Muscle layer of duodenum (tissue), 2 donors: ENCODE results near the gene AP4B1.

Experiments
- H3K27ac ChIP-seq: one replicate; pipeline ENCODE4 v1.7.0; 2013; ENCODE audit warnings: mild to moderate bottlenecking, low read length
- H3K27me3 ChIP-seq: one replicate; pipeline ENCODE4 v1.7.0; 2013; ENCODE audit warnings: low read depth, mild to moderate bottlenecking, control low read depth, low read length
- H3K36me3 ChIP-seq, 2 donors: one replicate each; pipeline ENCODE4 v1.7.0; 2013; ENCODE audit warnings: low read length in 2 of 2, control low read depth in 1 of 2, mild to moderate bottlenecking in 1 of 2; ENCODE audit not compliant: insufficient read depth in 2 of 2, control insufficient read depth in 1 of 2
- H3K4me1 ChIP-seq, 2 donors: one replicate each; pipeline ENCODE4 v1.7.0; 2013; ENCODE audit warnings: low read length in 2 of 2, mild to moderate bottlenecking in 2 of 2, control low read depth in 1 of 2, moderate library complexity in 1 of 2; ENCODE audit not compliant: insufficient read depth in 2 of 2, control insufficient read depth in 1 of 2
- H3K4me3 ChIP-seq, 2 donors: one replicate each; pipeline ENCODE4 v1.7.0; 2013; ENCODE audit warnings: low read length in 2 of 2, low read depth in 1 of 2, mild to moderate bottlenecking in 1 of 2
- H3K9me3 ChIP-seq, 2 donors: one replicate each; pipeline ENCODE4 v1.7.0; 2013; ENCODE audit warnings: low read length in 2 of 2, control low read depth in 1 of 2, mild to moderate bottlenecking in 1 of 2; ENCODE audit not compliant: control insufficient read depth in 1 of 2
- donor health status: healthy.

The AP4B1 gene

DNA sequence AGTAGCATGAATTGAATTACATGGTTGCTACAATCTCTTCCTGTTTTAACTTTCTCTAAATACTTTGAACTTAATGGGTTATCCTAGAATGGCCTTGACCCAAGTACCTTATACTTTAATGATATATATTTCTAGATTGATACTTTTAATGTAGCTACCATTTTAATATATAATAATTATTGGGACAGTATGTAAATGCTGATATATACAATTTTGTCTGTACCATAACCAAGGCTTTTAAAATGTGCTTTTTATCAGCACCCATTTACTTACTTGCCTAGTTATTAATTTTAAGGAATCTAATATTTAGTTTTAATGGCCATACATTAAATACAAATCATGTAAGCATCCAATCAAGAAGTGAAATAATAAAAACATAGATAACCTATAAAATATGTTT is 37.9 kb upstream of the AP4B1 start:
- H3K9me3 ChIP-seq = no peaks in the 10 kb centered on the region
- no peak overlapping the region for H3K27ac ChIP-seq
- no peak overlapping the region for H3K4me3 ChIP-seq
- H3K4me1 ChIP-seq = peaks cover 15 to 22% of the 10 kb centered on the region in 2 donors
- H3K27me3 ChIP-seq = no peaks in the 10 kb centered on the region
- peaks cover 5 to 6% of the 10 kb centered on the region in 2 donors for H3K36me3 ChIP-seq

DNA sequence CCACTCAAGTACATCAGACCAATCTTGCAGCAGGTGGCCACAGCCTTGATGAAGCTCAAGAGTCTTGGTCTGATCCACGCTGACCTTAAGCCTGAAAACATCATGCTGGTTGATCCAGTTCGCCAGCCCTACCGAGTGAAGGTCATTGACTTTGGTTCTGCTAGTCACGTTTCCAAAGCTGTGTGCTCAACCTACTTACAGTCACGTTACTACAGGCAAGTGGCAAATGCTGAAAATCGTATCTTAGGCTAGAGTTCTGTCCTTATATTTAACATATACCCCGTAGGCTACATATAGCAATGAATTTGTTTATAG is 36.6 kb upstream of the AP4B1 start:
- Histone ChIP-seq H3K27ac (no peak overlapping the region), H3K9me3 (no peaks in the 10 kb centered on the region), H3K4me1 (peaks cover 2 to 19% of the 10 kb centered on the region in 2 donors), H3K27me3 (no peaks in the 10 kb centered on the region), H3K4me3 (no peak overlapping the region), H3K36me3 (peaks cover 5 to 6% of the 10 kb centered on the region in 2 donors)

DNA sequence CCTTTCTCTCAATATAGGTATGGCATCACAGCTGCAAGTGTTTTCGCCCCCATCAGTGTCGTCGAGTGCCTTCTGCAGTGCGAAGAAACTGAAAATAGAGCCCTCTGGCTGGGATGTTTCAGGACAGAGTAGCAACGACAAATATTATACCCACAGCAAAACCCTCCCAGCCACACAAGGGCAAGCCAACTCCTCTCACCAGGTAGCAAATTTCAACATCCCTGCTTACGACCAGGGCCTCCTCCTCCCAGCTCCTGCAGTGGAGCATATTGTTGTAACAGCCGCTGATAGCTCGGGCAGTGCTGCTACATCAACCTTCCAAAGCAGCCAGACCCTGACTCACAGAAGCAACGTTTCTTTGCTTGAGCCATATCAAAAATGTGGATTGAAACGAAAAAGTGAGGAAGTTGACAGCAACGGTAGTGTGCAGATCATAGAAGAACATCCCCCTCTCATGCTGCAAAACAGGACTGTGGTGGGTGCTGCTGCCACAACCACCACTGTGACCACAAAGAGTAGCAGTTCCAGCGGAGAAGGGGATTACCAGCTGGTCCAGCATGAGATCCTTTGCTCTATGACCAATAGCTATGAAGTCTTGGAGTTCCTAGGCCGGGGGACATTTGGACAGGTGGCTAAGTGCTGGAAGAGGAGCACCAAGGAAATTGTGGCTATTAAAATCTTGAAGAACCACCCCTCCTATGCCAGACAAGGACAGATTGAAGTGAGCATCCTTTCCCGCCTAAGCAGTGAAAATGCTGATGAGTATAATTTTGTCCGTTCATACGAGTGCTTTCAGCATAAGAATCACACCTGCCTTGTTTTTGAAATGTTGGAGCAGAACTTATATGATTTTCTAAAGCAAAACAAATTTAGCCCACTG is 36.0 kb upstream of the AP4B1 start:
- H3K27ac ChIP-seq = no peak overlapping the region

DNA sequence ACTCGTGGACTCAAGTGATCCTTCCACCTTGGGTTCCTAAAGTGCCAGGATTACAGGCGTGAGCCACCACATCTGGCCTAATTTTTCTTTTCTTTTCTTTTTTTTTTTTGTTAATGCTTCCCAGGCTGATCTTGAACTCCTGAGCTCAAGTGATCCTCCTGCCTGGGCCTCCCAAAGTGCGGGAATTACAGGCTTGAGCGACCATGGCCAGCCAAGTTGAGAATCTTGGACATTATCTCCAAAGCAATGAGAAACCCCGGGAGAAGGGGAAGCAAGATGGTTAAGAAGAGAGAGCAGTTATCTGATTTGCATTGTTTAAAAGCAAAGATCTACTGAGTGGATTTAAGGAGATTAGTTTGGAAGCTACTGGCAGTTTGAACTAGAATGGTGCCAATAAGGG is 33.6 kb upstream of the AP4B1 start:
- Histone ChIP-seq H3K4me1 (peaks cover 0 to 23% of the 10 kb centered on the region in 2 donors), H3K9me3 (no peaks in the 10 kb centered on the region), H3K27ac (no peak overlapping the region), H3K4me3 (no peak overlapping the region), H3K27me3 (no peaks in the 10 kb centered on the region), H3K36me3 (peaks cover 2 to 6% of the 10 kb centered on the region in 2 donors)

More for the DNA sequence above, 36.0 kb upstream of the AP4B1 start:
- H3K4me3 ChIP-seq = no peak overlapping the region
- H3K36me3 ChIP-seq = peaks cover 5 to 6% of the 10 kb centered on the region in 2 donors
- peaks cover 0 to 19% of the 10 kb centered on the region in 2 donors for H3K4me1 ChIP-seq
- no peaks in the 10 kb centered on the region for H3K27me3 ChIP-seq
- H3K9me3 ChIP-seq = no peaks in the 10 kb centered on the region

DNA sequence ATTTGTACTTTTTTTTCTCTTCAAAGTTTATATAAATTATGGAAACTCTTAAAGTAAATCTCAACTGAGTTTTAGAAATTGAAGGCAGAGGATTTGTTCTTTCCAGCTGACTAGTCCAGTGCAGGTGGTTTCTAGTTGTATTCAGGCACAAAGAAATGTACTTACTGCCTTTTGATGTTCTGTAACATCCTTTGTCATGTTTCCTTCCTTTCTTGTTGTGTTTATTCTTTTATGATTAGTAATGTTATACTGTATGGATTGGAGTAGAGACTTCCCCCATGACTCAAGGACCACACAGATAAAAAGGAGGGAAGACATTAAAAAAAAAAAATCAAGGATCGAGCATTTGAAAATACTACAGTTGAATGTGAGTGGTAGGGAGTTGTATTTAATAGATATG is 32.5 kb upstream of the AP4B1 start:
- Histone ChIP-seq H3K4me1 (peaks cover 3 to 32% of the 10 kb centered on the region in 2 donors), H3K4me3 (no peak overlapping the region), H3K27ac (no peak overlapping the region), H3K36me3 (peaks cover 0 to 6% of the 10 kb centered on the region in 2 donors), H3K27me3 (no peaks in the 10 kb centered on the region), H3K9me3 (no peaks in the 10 kb centered on the region)

DNA sequence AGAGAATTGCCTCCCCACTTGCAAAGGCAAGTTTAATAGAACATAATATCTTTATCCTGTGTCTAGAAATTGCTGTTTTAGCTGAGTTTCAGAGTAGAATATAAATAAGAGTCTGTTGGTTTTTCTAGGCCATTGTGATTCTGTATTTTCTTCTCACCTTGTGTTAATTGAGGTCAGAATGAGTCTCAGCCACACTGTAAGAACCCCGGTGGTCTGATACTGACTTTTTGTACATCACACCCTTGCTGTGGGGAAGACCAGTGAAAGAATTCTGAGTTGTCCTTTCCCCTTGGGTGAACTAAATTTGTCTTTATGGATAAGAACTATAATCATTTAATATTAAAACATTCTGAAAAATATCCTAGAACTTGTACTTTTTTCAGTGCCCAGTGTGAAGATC is 31.4 kb upstream of the AP4B1 start:
- no peaks in the 10 kb centered on the region for H3K27me3 ChIP-seq
- H3K9me3 ChIP-seq = no peaks in the 10 kb centered on the region
- peaks cover 0 to 1% of the 10 kb centered on the region in 2 donors for H3K36me3 ChIP-seq
- peaks cover 14 to 44% of the 10 kb centered on the region in 2 donors for H3K4me1 ChIP-seq
- no peak overlapping the region for H3K4me3 ChIP-seq
- no peak overlapping the region for H3K27ac ChIP-seq

DNA sequence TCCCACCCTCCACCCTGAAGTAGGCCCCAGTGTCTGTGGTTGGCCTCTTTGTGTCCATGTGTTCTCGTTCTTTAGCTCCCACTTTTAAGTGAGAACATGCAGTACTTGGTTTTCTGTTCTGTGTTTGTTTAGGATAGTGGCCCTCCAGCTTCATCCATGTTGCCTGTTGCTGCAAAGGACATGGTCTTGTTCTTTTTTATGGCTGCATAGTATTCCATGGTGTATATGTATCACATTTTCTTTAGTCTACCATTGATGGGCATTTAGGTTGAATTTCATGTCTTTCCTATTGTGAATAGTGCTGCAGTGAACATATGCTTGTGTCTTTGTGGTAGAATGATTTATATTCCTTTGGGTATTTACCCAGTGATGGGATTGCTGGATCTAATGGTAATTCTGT is 30.6 kb upstream of the AP4B1 start:
- no peaks in the 10 kb centered on the region for H3K9me3 ChIP-seq
- H3K27ac ChIP-seq = no peak overlapping the region
- peaks cover 18 to 48% of the 10 kb centered on the region in 2 donors for H3K4me1 ChIP-seq
- H3K27me3 ChIP-seq = no peaks in the 10 kb centered on the region
- peaks cover 0 to 7% of the 10 kb centered on the region in 2 donors for H3K36me3 ChIP-seq
- H3K4me3 ChIP-seq = no peak overlapping the region

DNA sequence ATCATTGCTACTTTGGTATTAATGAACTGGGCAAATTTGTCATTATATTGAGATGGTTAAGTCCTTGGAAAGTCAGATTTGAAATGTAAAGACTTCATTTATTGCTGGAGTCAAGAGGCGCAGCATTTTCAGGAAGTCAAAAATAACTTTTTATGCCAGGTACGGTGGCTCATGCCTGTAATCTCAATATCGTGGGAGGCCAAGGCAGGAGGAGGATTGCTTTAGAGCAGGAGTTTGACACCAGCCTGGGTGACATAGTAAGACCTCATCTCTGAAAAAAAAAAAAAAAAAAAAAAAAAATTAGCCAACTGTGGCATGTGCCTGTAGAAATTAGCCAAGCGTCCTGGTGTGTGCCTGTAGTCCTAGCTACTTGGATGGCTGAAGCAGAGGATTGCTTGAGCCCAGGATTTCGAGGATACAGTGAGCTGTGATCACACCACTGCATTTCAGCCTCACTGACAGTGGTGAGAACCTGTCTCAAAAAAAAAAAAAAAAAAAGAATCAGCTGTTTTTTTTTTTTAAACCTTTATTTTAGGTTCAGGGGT is 30.0 kb upstream of the AP4B1 start:
- no peak overlapping the region for H3K27ac ChIP-seq
- no peak overlapping the region for H3K4me3 ChIP-seq
- H3K4me1 ChIP-seq = peaks cover 18 to 48% of the 10 kb centered on the region in 2 donors
- no peaks in the 10 kb centered on the region for H3K9me3 ChIP-seq
- H3K27me3 ChIP-seq = no peaks in the 10 kb centered on the region
- H3K36me3 ChIP-seq = peaks cover 0 to 12% of the 10 kb centered on the region in 2 donors

DNA sequence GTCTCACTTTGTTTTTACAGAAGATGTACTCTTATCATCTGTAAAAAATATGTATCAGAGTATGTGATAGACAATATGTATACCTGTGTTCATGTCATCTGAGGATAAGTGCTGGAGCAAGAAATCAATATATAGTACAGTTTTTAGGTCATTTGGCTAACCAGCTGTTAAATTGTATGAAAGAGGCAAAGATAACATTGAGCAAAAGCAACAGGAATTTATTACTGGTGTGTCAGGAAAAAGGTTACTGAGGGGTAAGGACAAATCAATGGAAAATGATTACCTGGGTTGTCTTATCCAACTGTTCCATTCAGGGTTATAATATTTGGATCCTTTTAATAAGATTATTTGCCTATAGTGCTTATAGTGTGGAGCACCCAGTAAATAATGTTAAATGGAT is 29.4 kb upstream of the AP4B1 start:
- no peaks in the 10 kb centered on the region for H3K9me3 ChIP-seq
- no peaks in the 10 kb centered on the region for H3K27me3 ChIP-seq
- H3K4me3 ChIP-seq = no peak overlapping the region
- peaks cover 0 to 15% of the 10 kb centered on the region in 2 donors for H3K36me3 ChIP-seq
- H3K27ac ChIP-seq = no peak overlapping the region
- H3K4me1 ChIP-seq = peaks cover 18 to 45% of the 10 kb centered on the region in 2 donors

DNA sequence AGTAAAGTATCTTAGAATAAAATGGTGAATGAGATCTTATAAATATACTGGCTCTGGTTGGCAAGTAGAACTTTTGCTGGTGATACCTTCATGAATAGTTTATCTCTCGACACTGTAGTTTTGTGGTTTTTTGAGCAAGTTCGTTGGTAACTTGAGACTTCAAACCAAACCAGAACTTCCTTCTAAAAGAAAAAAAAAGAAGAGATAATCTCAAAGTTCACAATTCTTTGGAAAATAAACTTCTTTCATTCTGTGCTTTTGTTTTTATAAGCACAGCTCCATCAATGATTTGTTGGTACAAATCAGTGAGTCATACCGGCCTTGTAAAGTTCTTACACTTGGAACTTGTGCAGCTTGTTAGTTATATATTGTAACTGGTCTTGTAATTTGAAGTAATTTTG is 26.9 kb upstream of the AP4B1 start:
- Histone ChIP-seq H3K4me1 (peaks cover 18 to 33% of the 10 kb centered on the region in 2 donors), H3K4me3 (peak overlapping the region; percentile 84 to 92), H3K9me3 (no peaks in the 10 kb centered on the region), H3K36me3 (peaks cover 0 to 21% of the 10 kb centered on the region in 2 donors), H3K27ac (peak overlapping the region; percentile 94), H3K27me3 (no peaks in the 10 kb centered on the region)

DNA sequence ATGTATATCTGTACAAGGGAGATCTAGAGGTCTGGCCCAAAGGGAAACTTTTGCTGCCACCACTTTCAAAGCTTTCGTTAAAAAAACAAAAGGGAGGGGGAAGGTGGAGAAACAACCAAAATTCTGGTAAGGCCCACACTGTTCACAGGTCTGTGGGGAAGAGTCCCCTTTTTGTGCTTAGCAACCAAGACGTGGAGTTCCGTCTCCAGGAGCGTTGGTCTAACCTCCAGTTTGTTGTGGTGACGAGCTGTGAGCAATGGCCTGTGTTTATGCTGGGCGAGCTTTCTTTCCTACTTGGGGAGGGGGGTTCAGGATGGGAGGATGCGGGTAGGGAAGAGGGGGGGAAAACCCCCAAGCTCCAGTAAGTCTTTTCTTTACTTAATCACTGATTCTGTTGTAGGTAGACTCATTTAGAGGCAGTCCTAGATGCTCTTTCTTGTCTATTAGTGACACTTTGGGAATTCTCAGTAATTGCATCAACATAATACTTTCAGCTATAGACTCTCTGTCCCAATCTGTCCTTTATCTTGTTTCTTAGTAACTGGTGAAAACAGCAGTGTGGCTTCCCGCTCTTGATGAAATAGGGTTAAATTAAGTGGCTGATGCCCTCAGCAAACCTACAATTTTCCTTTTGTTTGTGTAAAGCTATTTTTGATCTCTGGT is 26.0 kb upstream of the AP4B1 start:
- Histone ChIP-seq H3K27ac (peak overlapping the region; percentile 94), H3K9me3 (no peaks in the 10 kb centered on the region), H3K27me3 (no peaks in the 10 kb centered on the region), H3K4me3 (peak overlapping the region; percentile 84 to 92), H3K36me3 (peaks cover 0 to 21% of the 10 kb centered on the region in 2 donors), H3K4me1 (peaks cover 18 to 33% of the 10 kb centered on the region in 2 donors)
